B cell (primary cell): ENCODE measurements around the gene EPHB3. TPM values are rescaled to one million over a fixed set of nuclear protein-coding genes. Genes with fewer than 3 reads are reported as not detected.
A peak's percentile ranks its signal among the peaks of the same experiment; 100 is the strongest.

ENCODE experiments used
- ATAC-seq: fragments of 200-7000 bp; cut with Tn5 transposase; one replicate; pipeline ENCODE4 v1.10.0; 2021; ENCODE audit warnings: low read depth, mild to moderate bottlenecking, moderate number of reproducible peaks, moderate library complexity
- CTCF ChIA-PET: fragments of 350-600 bp; sonication (Branson Sonifier 250); formaldehyde crosslinking; loops from one replicate; lab custom pipeline; 2021; ENCODE audit warnings: antibody characterized with exemption, inconsistent platforms; lab: Charles Lee
- POLR2A ChIA-PET: fragments of 350-600 bp; sonication (Branson Sonifier 250); formaldehyde crosslinking; loops from one replicate; lab custom pipeline; 2021; ENCODE audit warnings: antibody characterized with exemption; lab: Charles Lee
- DNase-seq: peaks from one replicate; pipeline ENCODE4 v3.0.0; 2013
- H2AFZ ChIP-seq: 2 replicates; pipeline ENCODE4 v1.6.1; 2012; ENCODE audit warnings: mild to moderate bottlenecking, low read depth, low read length; ENCODE audit not compliant: insufficient read depth, poor library complexity, severe bottlenecking
- H3K27ac ChIP-seq, 2 donors: 1 replicate in 1 of 2; 2 replicates in 1 of 2; pipeline ENCODE4 v1.5.1; 2012 to 2013; ENCODE audit warnings: low read length in 2 of 2, mild to moderate bottlenecking in 2 of 2, moderate library complexity in 1 of 2
- H3K27me3 ChIP-seq, 4 experiments: fragments of 200-600 bp in 1 of 4; sonication (generic) in 1 of 4; replicated peaks in 1 of 4; 1 replicate in 2 of 4; 2 replicates in 2 of 4; pipeline versions ENCODE4 v1.6.1 to v1.7.0; 2013 to 2016; ENCODE audit warnings: low read length in 3 of 4, mild to moderate bottlenecking in 2 of 4, mixed read lengths in 1 of 4, moderate library complexity in 1 of 4; ENCODE audit not compliant: insufficient read depth in 4 of 4, control insufficient read depth in 3 of 4; ENCODE audit errors: control extremely low read depth in 1 of 4
- H3K36me3 ChIP-seq, 2 experiments: replicated peaks in 1 of 2; 1 replicate in 1 of 2; 2 replicates in 1 of 2; pipeline versions ENCODE4 v1.6.1 to v1.7.1; 2013; ENCODE audit warnings: low read length in 1 of 2; ENCODE audit not compliant: insufficient read depth in 2 of 2, control insufficient read depth in 1 of 2; ENCODE audit errors: control extremely low read depth in 1 of 2, extremely low read depth in 1 of 2
- H3K4me1 ChIP-seq, 2 donors: fragments of 200-600 bp in 1 of 2; sonication (generic) in 1 of 2; 1 replicate in 1 of 2; 2 replicates in 1 of 2; pipeline versions ENCODE4 v1.5.1 to v1.6.1; 2013 to 2017; ENCODE audit warnings: low read length in 2 of 2; ENCODE audit not compliant: control insufficient read depth in 2 of 2, insufficient read depth in 2 of 2
- H3K4me2 ChIP-seq: replicated peaks from 2 replicates; pipeline ENCODE3; 2012; ENCODE audit warnings: mild to moderate bottlenecking, low read depth, low read length; ENCODE audit not compliant: poor library complexity, severe bottlenecking
- H3K4me3 ChIP-seq, 5 experiments: fragments of 200-600 bp in 1 of 5; sonication (generic) in 1 of 5; 1 replicate in 3 of 5; 2 replicates in 2 of 5; pipeline versions ENCODE4 v1.5.1 to v1.7.0; 2011 to 2016; ENCODE audit warnings: low read length in 4 of 5, mild to moderate bottlenecking in 4 of 5, low read depth in 2 of 5, control low read depth in 1 of 5, moderate library complexity in 1 of 5; ENCODE audit not compliant: insufficient read depth in 1 of 5; ENCODE audit errors: control extremely low read depth in 1 of 5, extremely low read depth in 1 of 5
- H3K79me2 ChIP-seq: fragments of 200-600 bp; sonication (generic); one replicate; pipeline ENCODE4 v1.6.0; 2016; ENCODE audit warnings: low read length; ENCODE audit not compliant: control insufficient read depth, insufficient read depth
- H3K9ac ChIP-seq: fragments of 200-600 bp; sonication (generic); 2 replicates; pipeline ENCODE4 v1.6.1; 2017; ENCODE audit warnings: mild to moderate bottlenecking, low read length, moderate library complexity
- H3K9me3 ChIP-seq, 3 donors: one replicate each; pipeline versions ENCODE4 v1.6.1 to v1.7.1; 2013; ENCODE audit warnings: low read length in 2 of 3; ENCODE audit not compliant: control insufficient read depth in 2 of 3, insufficient read depth in 1 of 3; ENCODE audit errors: control extremely low read depth in 1 of 3
- H4K20me1 ChIP-seq: 2 replicates; pipeline ENCODE4 v1.6.0; 2012; ENCODE audit warnings: mild to moderate bottlenecking, low read length; ENCODE audit not compliant: insufficient read depth, control insufficient read depth, poor library complexity, severe bottlenecking
- H3K27ac Mint-ChIP-seq: one replicate; pipeline ENCODE4 v1.8.0; 2021; ENCODE audit warnings: mixed read lengths
- H3K27me3 Mint-ChIP-seq: one replicate; pipeline ENCODE4 v1.8.0; 2021; ENCODE audit warnings: mixed read lengths
- H3K4me1 Mint-ChIP-seq: one replicate; pipeline ENCODE4 v1.8.0; 2021; ENCODE audit warnings: mixed read lengths
- H3K4me3 Mint-ChIP-seq: one replicate; pipeline ENCODE4 v1.8.0; 2021; ENCODE audit warnings: mixed read lengths
- H3K9me3 Mint-ChIP-seq: one replicate; pipeline ENCODE4 v1.8.0; 2022; ENCODE audit warnings: mixed read lengths; ENCODE audit not compliant: insufficient read depth
- EZH2 ChIP-seq: IDR thresholded peaks from 2 replicates; pipeline ENCODE4 v1.6.1; 2012; ENCODE audit warnings: borderline replicate concordance, low read depth, mild to moderate bottlenecking, moderate library complexity, low read length; ENCODE audit not compliant: insufficient read depth, poor library complexity, severe bottlenecking
- whole genome bisulfite sequencing: methylation state at CpG from one replicate; pipeline ENCODE4 v1.1.5; 2013; ENCODE audit warnings: missing lambda C conversion rate; ENCODE audit not compliant: insufficient coverage; 5-methylcytosine and 5-hydroxymethylcytosine counted together
- intact Hi-C: fragments of 100-400 bp; cut with micrococcal nuclease; formaldehyde crosslinking; loops from one replicate; pipeline ENCODE4 v1.10.0; 2022
- polyA plus RNA-seq: library from polyadenylated mRNA; depleted of rRNA; stranded (reverse); fragments of >200 nt; gene quantifications from 2 replicates; pipeline ENCODE4 v1.2.3, GENCODE V29; 2012
- total RNA-seq, 2 donors: library from RNA; stranded (reverse); fragments of 120-200 nt in 1 of 2; gene quantifications; 1 replicate in 1 of 2; 2 replicates in 1 of 2; pipeline versions ENCODE4 v1.2.3 to v1.2.4, GENCODE V29; 2013 to 2022
- TF ChIP-seq, protein P1 (sequence below): fragments of 200-600 bp; IDR thresholded peaks from one replicate; pipeline ENCODE4 v1.8.0; 2022; ENCODE audit warnings: antibody characterized with exemption, mild to moderate bottlenecking

Gene EPHB3
- total and polyA plus RNA-seq, 2 donors (not counting 1 experiment from before 2014, with no cell fraction given) = 0.06 to 0.07 TPM

DNA sequence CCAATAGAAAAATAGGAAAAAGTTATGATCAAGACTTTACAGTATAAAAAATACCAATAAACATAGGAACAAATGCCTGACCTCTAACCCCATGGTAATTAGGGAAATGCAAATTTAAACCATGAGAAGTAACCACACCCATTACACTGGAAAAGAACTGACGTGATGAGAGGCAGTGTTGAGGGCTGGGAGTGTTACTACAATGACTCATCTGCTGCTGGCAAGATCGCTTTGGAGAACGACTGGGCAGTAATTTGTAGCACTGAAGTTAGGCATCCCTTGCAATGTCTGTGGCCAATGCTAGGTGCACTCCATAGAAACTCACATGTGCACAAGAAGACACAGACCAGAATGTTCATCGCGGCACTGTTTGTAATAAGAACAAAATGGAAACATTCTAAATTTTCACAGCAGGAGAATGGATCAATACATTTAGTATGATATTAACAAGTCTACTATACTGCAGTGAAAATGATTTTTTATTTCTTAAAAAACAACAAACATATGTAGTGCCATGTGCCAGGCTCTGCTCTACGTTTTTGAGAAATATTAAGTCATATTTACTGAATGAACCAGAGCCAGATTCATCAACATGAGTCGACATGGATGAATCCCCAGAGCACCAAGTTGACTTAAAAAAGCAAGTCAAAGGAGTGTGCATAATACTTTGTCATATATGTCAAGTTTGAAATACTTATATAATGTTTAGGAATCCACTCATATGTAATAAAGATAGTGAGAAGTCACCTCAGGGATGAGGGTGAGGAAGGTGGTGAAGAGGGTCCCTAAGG, 37.6 kb upstream of the EPHB3 start:
- no peaks in the 10 kb centered on the region for H3K9me3 Mint-ChIP-seq
- Histone ChIP-seq H3K27me3 (peaks cover 0 to 41% (median 29%) of the 10 kb centered on the region in 4 experiments), H3K4me3 (no peak overlapping the region), H2AFZ (no peak overlapping the region), H3K27ac (no peak overlapping the region), H3K36me3 (no peaks in the 10 kb centered on the region), H3K4me1 (peaks cover 8 to 13% of the 10 kb centered on the region in 2 donors), H3K9me3 (peaks cover 0 to 5% (median 0%) of the 10 kb centered on the region in 3 donors), H3K9ac (no peak overlapping the region), H4K20me1 (no peaks in the 10 kb centered on the region), H3K79me2 (no peaks in the 10 kb centered on the region), H3K4me2 (no peak overlapping the region)
- DNase-seq (no peak), ATAC-seq (no peak)
- ChIA-PET CTCF (interaction anchor here (2.6 to 5.8 kb wide), 2 partner anchors 11 to 16 kb away, joined by 18 to 42 read pairs; no protein-coding TSS in a partner anchor), POLR2A (no interaction called here)
- WGBS = 70% methylated on average over 2 of the region's 7 CpGs
- intact Hi-C loops = no loop called here
- TF ChIP-seq, protein P1, sequence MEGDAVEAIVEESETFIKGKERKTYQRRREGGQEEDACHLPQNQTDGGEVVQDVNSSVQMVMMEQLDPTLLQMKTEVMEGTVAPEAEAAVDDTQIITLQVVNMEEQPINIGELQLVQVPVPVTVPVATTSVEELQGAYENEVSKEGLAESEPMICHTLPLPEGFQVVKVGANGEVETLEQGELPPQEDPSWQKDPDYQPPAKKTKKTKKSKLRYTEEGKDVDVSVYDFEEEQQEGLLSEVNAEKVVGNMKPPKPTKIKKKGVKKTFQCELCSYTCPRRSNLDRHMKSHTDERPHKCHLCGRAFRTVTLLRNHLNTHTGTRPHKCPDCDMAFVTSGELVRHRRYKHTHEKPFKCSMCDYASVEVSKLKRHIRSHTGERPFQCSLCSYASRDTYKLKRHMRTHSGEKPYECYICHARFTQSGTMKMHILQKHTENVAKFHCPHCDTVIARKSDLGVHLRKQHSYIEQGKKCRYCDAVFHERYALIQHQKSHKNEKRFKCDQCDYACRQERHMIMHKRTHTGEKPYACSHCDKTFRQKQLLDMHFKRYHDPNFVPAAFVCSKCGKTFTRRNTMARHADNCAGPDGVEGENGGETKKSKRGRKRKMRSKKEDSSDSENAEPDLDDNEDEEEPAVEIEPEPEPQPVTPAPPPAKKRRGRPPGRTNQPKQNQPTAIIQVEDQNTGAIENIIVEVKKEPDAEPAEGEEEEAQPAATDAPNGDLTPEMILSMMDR = no peak
- TF ChIP-seq EZH2 = no peak
- peaks cover 9% of the 10 kb centered on the region for H3K4me1 Mint-ChIP-seq
- H3K27me3 Mint-ChIP-seq = peaks cover 54% of the 10 kb centered on the region
- H3K27ac Mint-ChIP-seq = no peak overlapping the region
- H3K4me3 Mint-ChIP-seq = no peak overlapping the region

DNA sequence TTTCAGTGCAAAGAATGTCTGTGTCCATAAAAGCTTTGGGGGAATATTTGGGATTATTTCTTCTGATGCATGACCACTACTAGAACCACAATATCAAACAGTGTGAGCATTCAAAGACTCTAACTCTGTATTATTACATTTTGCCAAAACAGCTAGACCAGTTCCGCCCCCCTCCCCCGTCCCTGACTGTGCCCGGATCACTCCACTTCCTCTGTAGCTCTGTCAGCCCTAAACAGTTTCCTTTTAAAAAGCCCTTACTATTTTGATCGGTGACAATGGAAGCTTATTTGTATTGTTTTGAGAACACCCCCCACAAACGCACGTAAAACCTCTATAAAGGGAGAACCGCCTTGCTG, 36.6 kb upstream of the EPHB3 start:
- H4K20me1 ChIP-seq = no peaks in the 10 kb centered on the region
- peak; percentile 49 for DNase-seq
- no peaks in the 10 kb centered on the region for H3K79me2 ChIP-seq
- no peaks in the 10 kb centered on the region for H3K36me3 ChIP-seq
- ChIA-PET CTCF (interaction anchor here (0.8 to 5.8 kb wide), 5 partner anchors 11 to 629 kb away, joined by 3 to 42 read pairs (median 5); partner anchors contain the start of genes CAMK2N2 and EPHB3), POLR2A (interaction anchor here (0.6 kb wide), 1 partner anchor 10 kb away, joined by 3 read pairs; no protein-coding TSS in a partner anchor)
- peaks cover 0 to 43% (median 28%) of the 10 kb centered on the region in 4 experiments for H3K27me3 ChIP-seq
- H3K27ac Mint-ChIP-seq = no peak overlapping the region
- H3K4me1 ChIP-seq = peaks cover 8 to 13% of the 10 kb centered on the region in 2 donors
- WGBS = 0% methylated on average over 3 of the region's 7 CpGs
- TF ChIP-seq, protein P1 = no peak
- no peak for TF ChIP-seq EZH2
- H3K4me3 ChIP-seq = peak overlapping the region in 4 of 5 experiments; percentile 48 to 67 (median 58)
- ATAC-seq = peak; percentile 31
- H3K9me3 ChIP-seq = peaks cover 0 to 5% (median 0%) of the 10 kb centered on the region in 3 donors
- peaks cover 47% of the 10 kb centered on the region for H3K27me3 Mint-ChIP-seq
- H3K27ac ChIP-seq = peak overlapping the region in 1 of 2 donors; percentile 16
- H3K9me3 Mint-ChIP-seq = no peaks in the 10 kb centered on the region
- H3K4me2 ChIP-seq = peak overlapping the region; percentile 90
- H3K4me3 Mint-ChIP-seq = peak overlapping the region; percentile 93
- H2AFZ ChIP-seq = peak overlapping the region; percentile 83
- H3K9ac ChIP-seq = peak overlapping the region; percentile 68
- intact Hi-C loops = no loop called here
- H3K4me1 Mint-ChIP-seq = peaks cover 9% of the 10 kb centered on the region
